ENCODE results near the gene C2CD2.

GRCh38 chr21:41890355-41890754, 63.5 kb downstream of the C2CD2 start:
- TF ChIP-seq CTCF (IDR thresholded peaks at IDR 0.05; ENCODE audit: low read depth, low read length) (no peak), EZH2phosphoT487 (IDR thresholded peaks at IDR 0.05; ENCODE audit: low read depth) (no peak)
